Ectodermal cell (in vitro differentiated cells): ENCODE data around the gene ARFGAP2.

ENCODE experiments used
- H3K27ac ChIP-seq: 2 replicates; pipeline ENCODE4 v1.7.0; 2013; ENCODE audit warnings: mild to moderate bottlenecking, low read depth, low read length; ENCODE audit not compliant: insufficient read depth, poor library complexity, severe bottlenecking
- H3K27me3 ChIP-seq: 2 replicates; pipeline ENCODE4 v1.7.0; 2013; ENCODE audit warnings: mild to moderate bottlenecking, low read length; ENCODE audit not compliant: insufficient read depth, control insufficient read depth, poor library complexity, severe bottlenecking
- H3K36me3 ChIP-seq: one replicate; pipeline ENCODE4 v1.7.0; 2013; ENCODE audit warnings: low read length; ENCODE audit not compliant: control insufficient read depth, insufficient read depth
- H3K4me1 ChIP-seq: one replicate; pipeline ENCODE4 v1.7.0; 2013; ENCODE audit warnings: low read length; ENCODE audit not compliant: control insufficient read depth, insufficient read depth
- H3K4me3 ChIP-seq: 2 replicates; pipeline ENCODE4 v1.7.0; 2013; ENCODE audit warnings: low read depth, low read length, control low read depth; ENCODE audit not compliant: insufficient read depth
- H3K9me3 ChIP-seq: 2 replicates; pipeline ENCODE4 v1.7.0; 2013; ENCODE audit warnings: mild to moderate bottlenecking, low read length, moderate library complexity; ENCODE audit not compliant: control insufficient read depth
- WGBS, 2 experiments: methylation state at CpG; one replicate each; pipeline ENCODE4 v1.1.7; 2013; ENCODE audit warnings: missing lambda C conversion rate in 2 of 2; 5-methylcytosine and 5-hydroxymethylcytosine counted together

Gene ARFGAP2

DNA sequence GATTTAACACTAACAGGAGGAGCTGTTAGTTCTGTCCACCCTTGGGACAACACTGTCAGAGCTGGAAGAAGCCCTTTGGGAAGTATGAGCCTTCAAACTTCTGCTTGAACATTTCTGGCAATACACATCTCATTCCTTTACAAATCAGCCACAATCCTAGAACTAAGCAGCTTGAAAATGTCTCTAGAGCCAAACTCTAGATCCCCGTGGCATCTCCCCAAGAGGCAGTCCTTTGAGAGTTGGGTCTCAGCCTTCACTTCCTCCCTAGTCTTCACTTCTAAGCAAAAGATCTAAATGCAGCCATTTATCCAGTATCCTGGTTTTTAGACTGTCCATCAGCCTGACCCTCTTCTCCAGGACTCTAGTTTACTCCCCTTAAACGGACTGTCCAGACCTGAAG is 26.9 kb downstream of the ARFGAP2 start:
- 88 to 92% methylated on average over 2 of the region's 2 CpGs for WGBS, 2 experiments
- H3K27me3 ChIP-seq, result no peaks in the 10 kb centered on the region
- H3K36me3 ChIP-seq, result no peaks in the 10 kb centered on the region
- no peak overlapping the region for H3K27ac ChIP-seq
- no peaks in the 10 kb centered on the region for H3K9me3 ChIP-seq
- no peak overlapping the region for H3K4me3 ChIP-seq
- H3K4me1 ChIP-seq, result peaks cover 23% of the 10 kb centered on the region

DNA sequence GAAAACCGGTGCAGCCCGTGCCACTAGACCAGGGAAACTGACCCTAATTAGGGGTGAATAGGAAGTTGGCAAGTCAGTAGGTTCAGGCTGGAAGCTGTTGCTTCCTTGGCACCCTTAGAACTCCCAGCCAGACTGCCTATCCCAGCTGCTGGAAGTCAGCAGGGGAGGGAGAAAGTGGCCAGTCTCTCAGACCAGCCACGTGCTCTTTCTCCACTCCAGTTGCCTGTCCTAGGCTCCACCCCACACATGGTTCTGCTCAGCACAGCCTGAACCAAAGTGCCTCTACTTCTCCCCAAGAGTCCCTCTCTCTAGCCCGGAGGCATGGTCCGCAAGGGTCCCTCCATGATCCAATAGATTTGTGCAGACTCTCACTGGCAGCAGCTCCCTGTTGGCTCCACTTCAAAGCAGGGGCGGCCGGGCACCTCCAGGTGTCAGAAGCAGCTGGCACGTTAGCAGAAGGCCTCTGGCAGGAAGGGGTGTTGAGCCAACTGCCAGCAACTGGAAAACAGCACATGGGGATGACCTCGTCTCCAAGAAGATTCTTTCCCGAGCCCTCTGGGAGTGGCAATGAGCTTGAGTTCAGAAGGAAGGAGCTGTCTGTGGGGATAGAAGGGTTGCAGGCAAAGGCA is 27.7 kb downstream of the ARFGAP2 start:
- no peaks in the 10 kb centered on the region for H3K27me3 ChIP-seq
- WGBS, 2 experiments, result 93 to 95% methylated on average over 10 of the region's 10 CpGs
- peaks cover 23% of the 10 kb centered on the region for H3K4me1 ChIP-seq
- H3K4me3 ChIP-seq, result no peak overlapping the region
- no peaks in the 10 kb centered on the region for H3K36me3 ChIP-seq
- H3K9me3 ChIP-seq, result no peaks in the 10 kb centered on the region
- H3K27ac ChIP-seq, result no peak overlapping the region

DNA sequence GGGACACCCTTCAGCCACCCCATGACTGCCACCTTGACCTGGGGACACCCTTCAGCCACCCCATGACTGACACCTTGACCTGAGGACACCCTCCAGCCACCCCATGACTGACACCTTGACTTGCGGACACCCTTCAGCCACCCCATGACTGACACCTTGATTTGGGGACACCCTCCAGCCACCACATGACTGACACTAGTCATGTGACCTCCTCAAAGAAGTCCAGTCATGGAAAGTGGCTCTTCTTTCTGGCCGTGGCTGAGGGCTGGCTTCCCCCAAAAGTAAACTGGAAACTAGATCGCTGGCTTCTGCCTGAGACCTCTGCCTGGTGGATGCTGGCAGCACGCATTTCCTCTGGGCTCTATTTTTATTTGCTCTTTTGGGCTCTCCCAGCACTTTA is 28.4 kb downstream of the ARFGAP2 start:
- 94% methylated on average over 4 of the region's 4 CpGs for WGBS, 2 experiments
- Histone ChIP-seq H3K9me3 (no peaks in the 10 kb centered on the region), H3K27ac (no peak overlapping the region), H3K27me3 (no peaks in the 10 kb centered on the region), H3K4me1 (peaks cover 21% of the 10 kb centered on the region), H3K36me3 (no peaks in the 10 kb centered on the region), H3K4me3 (no peak overlapping the region)

DNA sequence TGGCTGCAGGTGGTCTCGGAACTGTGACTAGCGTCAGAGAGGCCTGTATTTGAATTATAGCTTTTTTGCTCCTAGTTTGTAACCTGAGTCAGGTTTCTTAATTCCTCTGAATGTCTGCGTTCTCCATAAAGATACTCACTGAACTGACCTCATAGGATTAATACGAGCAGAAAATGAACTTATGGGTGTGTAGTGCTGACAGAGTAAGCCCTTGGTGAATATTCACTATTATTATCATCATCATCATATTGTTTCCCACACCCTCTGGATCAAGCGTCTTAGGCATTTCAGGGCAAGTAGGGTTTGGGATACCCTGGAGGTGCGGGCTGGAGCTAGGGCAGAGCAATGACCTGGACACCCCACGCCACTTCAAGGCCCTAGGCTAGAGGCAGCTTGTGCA is 29.0 kb downstream of the ARFGAP2 start:
- no peak overlapping the region for H3K4me3 ChIP-seq
- H3K27ac ChIP-seq, result no peak overlapping the region
- H3K4me1 ChIP-seq, result peaks cover 15% of the 10 kb centered on the region
- no peaks in the 10 kb centered on the region for H3K36me3 ChIP-seq
- no peaks in the 10 kb centered on the region for H3K27me3 ChIP-seq
- H3K9me3 ChIP-seq, result no peaks in the 10 kb centered on the region
- WGBS, 2 experiments, result 95 to 98% methylated on average over 6 to 7 of the region's 7 CpGs

DNA sequence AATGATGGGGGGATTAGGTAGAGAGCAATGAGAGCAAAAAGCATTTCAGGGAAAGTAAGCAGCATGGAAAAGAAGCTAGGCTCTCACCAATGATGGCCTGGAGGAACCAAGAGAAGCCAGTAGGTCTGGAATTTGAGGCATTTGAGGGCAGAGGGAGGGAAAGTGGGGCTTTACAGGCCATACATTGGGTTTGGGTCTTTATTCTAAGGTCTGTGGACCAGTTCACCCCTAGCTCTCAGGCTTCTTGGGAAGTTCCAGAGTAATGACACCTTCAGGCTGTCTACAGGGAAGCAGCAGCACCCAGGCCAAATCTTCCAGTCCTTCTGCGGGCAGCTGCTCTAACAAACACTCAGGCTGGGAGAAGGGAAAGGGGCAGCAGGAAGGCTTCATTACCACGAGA is 29.4 kb downstream of the ARFGAP2 start:
- H3K4me1 ChIP-seq, result peaks cover 10% of the 10 kb centered on the region
- 88% methylated on average over 2 of the region's 2 CpGs for WGBS, 2 experiments
- no peaks in the 10 kb centered on the region for H3K9me3 ChIP-seq
- no peaks in the 10 kb centered on the region for H3K27me3 ChIP-seq
- no peak overlapping the region for H3K27ac ChIP-seq
- H3K36me3 ChIP-seq, result no peaks in the 10 kb centered on the region
- H3K4me3 ChIP-seq, result no peak overlapping the region

DNA sequence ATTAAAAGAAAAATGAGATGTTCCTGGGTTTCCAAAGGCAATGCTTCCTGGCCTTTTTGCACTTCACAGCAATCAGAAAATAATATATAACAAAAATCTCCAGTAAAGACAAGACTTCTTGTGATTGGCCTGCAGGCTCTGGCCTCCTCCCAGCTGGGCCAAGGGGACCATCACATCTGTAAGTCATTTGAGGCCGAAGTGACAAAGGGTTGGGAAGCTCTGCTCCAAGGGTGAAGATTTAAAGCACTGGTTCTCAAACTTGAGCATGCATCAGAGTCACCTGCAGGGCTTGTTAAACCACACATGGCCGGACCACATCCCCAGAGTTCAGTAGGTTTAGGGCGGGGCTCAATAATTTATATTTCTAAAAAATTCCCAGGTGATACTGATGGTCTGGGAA is 32.1 kb downstream of the ARFGAP2 start:
- Histone ChIP-seq H3K36me3 (no peaks in the 10 kb centered on the region), H3K4me1 (peaks cover 8% of the 10 kb centered on the region), H3K4me3 (no peak overlapping the region), H3K27ac (no peak overlapping the region), H3K9me3 (no peaks in the 10 kb centered on the region), H3K27me3 (no peaks in the 10 kb centered on the region)
- 90 to 97% methylated on average over 3 of the region's 3 CpGs for WGBS, 2 experiments

DNA sequence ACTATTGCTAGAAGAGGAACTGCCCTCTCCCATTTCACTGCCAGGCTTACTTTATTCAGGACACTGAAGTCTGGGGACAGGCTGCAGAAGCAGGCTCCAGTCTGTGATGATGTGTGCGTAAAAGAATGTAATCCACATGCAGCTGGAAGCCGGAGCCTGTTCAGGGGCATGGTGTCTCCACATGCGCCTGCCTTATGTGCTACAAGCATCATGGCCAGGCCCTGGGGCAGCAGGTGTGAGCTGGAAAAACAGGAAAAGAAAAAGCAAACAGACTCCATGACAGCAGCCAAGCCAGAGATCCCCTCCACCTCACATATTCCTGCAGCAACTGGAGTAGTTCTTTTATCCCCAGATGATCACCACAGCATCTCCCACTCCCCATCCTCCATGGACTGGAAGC is 33.4 kb downstream of the ARFGAP2 start:
- H3K27me3 ChIP-seq, result no peaks in the 10 kb centered on the region
- WGBS, 2 experiments, result 90 to 92% methylated on average over 3 of the region's 3 CpGs
- no peak overlapping the region for H3K4me3 ChIP-seq
- peaks cover 8% of the 10 kb centered on the region for H3K4me1 ChIP-seq
- peaks cover 4% of the 10 kb centered on the region for H3K36me3 ChIP-seq
- no peak overlapping the region for H3K27ac ChIP-seq
- no peaks in the 10 kb centered on the region for H3K9me3 ChIP-seq

DNA sequence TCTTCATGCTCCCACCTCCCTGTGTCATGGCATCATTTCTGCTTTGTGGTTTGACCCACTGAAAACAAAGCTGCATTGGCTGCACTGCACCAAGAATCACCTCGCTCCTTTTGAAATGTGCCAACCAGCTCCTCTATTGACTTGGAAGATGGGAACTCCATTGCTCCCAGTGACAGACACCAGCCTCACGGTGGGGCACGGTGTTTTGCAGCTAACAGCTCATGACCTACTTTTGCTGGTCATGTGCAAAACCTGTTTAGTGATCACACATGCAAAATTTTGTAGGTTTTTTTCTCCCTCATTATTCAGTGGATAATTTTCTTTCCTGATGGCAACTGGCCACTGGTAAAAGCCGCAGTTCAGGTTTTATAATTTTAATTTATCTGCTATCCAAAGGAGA is 36.8 kb downstream of the ARFGAP2 start:
- Histone ChIP-seq H3K36me3 (peaks cover 7% of the 10 kb centered on the region), H3K27me3 (no peaks in the 10 kb centered on the region), H3K9me3 (no peaks in the 10 kb centered on the region), H3K27ac (no peak overlapping the region), H3K4me1 (no peaks in the 10 kb centered on the region), H3K4me3 (no peak overlapping the region)
- 94 to 95% methylated on average over 3 to 4 of the region's 4 CpGs for WGBS, 2 experiments

DNA sequence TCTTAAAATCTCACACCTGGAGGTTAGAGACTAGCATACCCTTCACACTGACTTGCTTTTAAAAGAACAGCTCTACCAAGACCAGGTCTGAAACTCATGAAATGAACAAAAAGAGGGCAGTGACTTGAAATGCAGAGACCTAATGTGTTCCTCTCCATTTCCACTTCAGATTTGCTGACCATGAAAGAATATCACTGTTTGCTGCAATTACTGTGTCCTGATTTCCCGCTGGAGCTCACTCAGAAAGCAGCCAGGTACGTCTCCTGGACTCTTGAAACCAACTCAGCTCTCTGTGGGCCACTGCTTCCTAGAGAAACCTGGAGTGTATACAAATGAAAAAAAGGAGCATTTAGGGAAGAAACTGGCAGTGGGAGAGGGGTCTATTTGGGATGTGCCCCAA is 39.2 kb downstream of the ARFGAP2 start:
- WGBS, 2 experiments, result 92 to 95% methylated on average over 2 of the region's 2 CpGs
- Histone ChIP-seq H3K9me3 (no peaks in the 10 kb centered on the region), H3K4me1 (peaks cover 16% of the 10 kb centered on the region), H3K27ac (no peak overlapping the region), H3K36me3 (peaks cover 7% of the 10 kb centered on the region), H3K27me3 (no peaks in the 10 kb centered on the region), H3K4me3 (no peak overlapping the region)

DNA sequence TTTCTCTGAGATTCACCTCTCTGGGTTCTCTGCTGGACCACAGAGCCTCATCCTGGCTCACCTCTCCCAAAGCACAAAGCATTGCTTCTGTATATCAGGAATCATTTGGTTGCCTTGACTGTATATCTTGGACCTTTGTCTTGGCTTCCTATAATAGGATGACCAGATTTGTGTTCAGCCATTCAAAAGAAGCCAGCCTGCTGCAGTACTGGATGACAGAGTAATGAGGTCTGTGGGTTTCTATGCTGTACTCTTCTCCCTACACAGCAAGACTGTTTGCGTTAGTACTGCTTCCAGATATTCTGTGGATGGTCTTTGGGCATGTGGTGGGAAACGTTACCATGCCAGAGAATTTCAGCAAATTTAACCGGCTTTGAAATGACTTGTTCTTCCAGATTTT is 39.8 kb downstream of the ARFGAP2 start:
- Histone ChIP-seq H3K27ac (no peak overlapping the region), H3K27me3 (no peaks in the 10 kb centered on the region), H3K4me1 (peaks cover 16% of the 10 kb centered on the region), H3K36me3 (peaks cover 7% of the 10 kb centered on the region), H3K9me3 (no peaks in the 10 kb centered on the region), H3K4me3 (no peak overlapping the region)
- WGBS, 2 experiments, result 96 to 98% methylated on average over 3 of the region's 3 CpGs

DNA sequence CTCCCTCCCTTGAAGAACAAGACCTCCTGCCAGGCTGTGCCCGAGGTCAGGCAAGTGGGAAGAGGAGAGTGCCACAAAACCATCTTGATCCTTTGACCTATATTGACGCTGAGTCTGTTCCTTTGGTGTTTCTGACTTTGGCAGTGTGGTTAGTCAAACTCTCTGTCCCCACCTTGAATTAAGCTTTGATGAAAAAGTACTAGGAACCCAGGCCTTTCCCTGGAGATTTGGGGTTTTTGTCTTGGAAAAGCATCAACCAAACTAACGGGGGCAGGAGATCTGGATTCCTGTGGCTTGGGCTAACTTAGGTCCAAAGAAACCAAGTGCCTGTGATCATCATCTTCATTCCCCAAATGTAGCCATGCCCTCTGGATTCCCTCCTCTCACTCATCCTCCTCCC is 40.4 kb downstream of the ARFGAP2 start:
- H3K27ac ChIP-seq, result no peak overlapping the region
- no peaks in the 10 kb centered on the region for H3K27me3 ChIP-seq
- H3K9me3 ChIP-seq, result no peaks in the 10 kb centered on the region
- peaks cover 7% of the 10 kb centered on the region for H3K36me3 ChIP-seq
- H3K4me3 ChIP-seq, result no peak overlapping the region
- H3K4me1 ChIP-seq, result peaks cover 18% of the 10 kb centered on the region
- WGBS, 2 experiments, result 76 to 78% methylated on average over 3 of the region's 3 CpGs
